Lower lobe of right lung (tissue), 2 donors: Measurements from ENCODE around the gene SPATA21. TPM values are rescaled to one million over a fixed set of nuclear protein-coding genes. Genes with fewer than 3 reads are reported as not detected.
"Not testable (repeated sequence)": the region's sequence is repeated elsewhere in the genome, so short reads cannot be mapped to it uniquely, and the experiment has no call there.

Experiments used
- ATAC-seq, 2 donors: fragments of 200-7000 bp; cut with Tn5 transposase; one replicate each; pipeline ENCODE4 v1.9.1; 2020 to 2022; ENCODE audit warnings: mild to moderate bottlenecking in 2 of 2, moderate library complexity in 2 of 2
- DNase-seq: peaks from one replicate; pipeline ENCODE4 v3.0.0-alpha.2; 2020
- H3K27ac ChIP-seq: fragments of 200-600 bp; one replicate; pipeline ENCODE4 v1.8.0; 2022
- H3K27me3 ChIP-seq: fragments of 200-600 bp; one replicate; pipeline ENCODE4 v1.8.0; 2022; ENCODE audit warnings: low read depth
- H3K36me3 ChIP-seq: fragments of 200-600 bp; one replicate; pipeline ENCODE4 v1.8.0; 2022; ENCODE audit warnings: mild to moderate bottlenecking
- H3K4me1 ChIP-seq: fragments of 200-600 bp; one replicate; pipeline ENCODE4 v1.8.0; 2022
- H3K4me3 ChIP-seq: fragments of 200-600 bp; one replicate; pipeline ENCODE4 v1.8.0; 2022; ENCODE audit warnings: mild to moderate bottlenecking
- H3K9me3 ChIP-seq: fragments of 200-600 bp; one replicate; pipeline ENCODE4 v1.8.0; 2022
- intact Hi-C: fragments of 100-400 bp; cut with DNase I; formaldehyde crosslinking; loops from one replicate; pipeline ENCODE4 v1.11.0; 2022
- total RNA-seq: library from RNA; stranded (reverse); fragmentation: NEBNext Ultra II Directional; extraction: Animal tissue kit (Norgen Biotek cat#: 25700); gene quantifications from one replicate; pipeline ENCODE4 v1.2.1, GENCODE V29; 2021
- TF ChIP-seq, protein P1 (sequence below): fragments of 200-600 bp; IDR thresholded peaks from one replicate; pipeline ENCODE4 v1.8.0; 2022; ENCODE audit warnings: antibody characterized with exemption, mild to moderate bottlenecking
- donor health status: DM: no; HTN: yes; CAD: no; lungs with severe emphysema.

Gene SPATA21
- total RNA-seq, 1 donor from 2014 or later: not detected

DNA sequence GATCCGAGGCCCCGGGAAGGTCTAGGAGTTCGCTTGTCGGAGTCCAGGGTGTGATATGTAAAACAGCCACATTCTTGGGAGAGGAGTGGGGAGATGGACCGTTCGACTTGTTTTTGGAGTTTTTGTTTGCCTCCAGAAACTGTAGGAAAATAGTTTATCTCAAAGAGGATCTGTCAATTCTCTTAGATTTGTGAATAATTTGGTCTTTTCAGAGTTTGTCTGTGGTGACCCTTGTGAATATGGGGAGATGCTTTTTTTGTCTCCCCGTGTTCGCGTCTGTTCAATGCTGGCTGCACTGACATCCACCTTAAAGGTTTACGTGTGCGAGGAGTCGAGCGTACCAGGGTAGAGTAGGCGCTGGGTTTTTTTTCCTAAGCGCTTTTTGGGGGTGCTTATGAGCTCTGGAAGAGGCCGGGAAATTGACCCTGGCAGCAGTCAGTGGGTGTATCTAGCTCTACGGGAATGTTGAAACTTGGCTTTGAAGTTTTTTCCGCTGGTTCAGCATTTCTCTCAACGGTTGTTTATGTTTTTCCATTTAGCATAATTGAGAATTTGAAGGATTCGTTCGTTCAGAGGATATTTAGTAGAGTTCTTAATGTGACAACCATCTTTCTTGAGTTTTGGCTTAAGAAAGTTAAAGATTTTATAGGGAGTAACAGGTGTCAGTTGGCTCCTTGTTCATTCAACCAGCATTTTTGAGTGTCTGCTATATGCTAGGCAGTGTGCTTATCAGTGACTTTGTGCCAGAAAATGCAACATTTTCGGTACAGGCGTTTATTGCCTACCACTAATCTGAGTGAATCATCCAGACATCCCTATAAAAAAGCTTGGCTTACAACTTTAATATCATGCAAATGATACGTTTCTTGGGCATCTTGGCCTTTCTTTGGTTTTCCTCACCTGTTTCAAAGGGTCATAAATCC lies 69.0 kb downstream of the SPATA21 start:
- TF ChIP-seq, protein P1, sequence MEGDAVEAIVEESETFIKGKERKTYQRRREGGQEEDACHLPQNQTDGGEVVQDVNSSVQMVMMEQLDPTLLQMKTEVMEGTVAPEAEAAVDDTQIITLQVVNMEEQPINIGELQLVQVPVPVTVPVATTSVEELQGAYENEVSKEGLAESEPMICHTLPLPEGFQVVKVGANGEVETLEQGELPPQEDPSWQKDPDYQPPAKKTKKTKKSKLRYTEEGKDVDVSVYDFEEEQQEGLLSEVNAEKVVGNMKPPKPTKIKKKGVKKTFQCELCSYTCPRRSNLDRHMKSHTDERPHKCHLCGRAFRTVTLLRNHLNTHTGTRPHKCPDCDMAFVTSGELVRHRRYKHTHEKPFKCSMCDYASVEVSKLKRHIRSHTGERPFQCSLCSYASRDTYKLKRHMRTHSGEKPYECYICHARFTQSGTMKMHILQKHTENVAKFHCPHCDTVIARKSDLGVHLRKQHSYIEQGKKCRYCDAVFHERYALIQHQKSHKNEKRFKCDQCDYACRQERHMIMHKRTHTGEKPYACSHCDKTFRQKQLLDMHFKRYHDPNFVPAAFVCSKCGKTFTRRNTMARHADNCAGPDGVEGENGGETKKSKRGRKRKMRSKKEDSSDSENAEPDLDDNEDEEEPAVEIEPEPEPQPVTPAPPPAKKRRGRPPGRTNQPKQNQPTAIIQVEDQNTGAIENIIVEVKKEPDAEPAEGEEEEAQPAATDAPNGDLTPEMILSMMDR: no peak
- H3K4me3 ChIP-seq: peak overlapping the region; percentile 96
- no peaks in the 10 kb centered on the region for H3K36me3 ChIP-seq
- no peak for ATAC-seq
- DNase-seq: no peak
- H3K27me3 ChIP-seq: no peaks in the 10 kb centered on the region
- peaks cover 57% of the 10 kb centered on the region for H3K4me1 ChIP-seq
- intact Hi-C loops: no loop called here
- peak overlapping the region; percentile 92 for H3K27ac ChIP-seq
- no peaks in the 10 kb centered on the region for H3K9me3 ChIP-seq

DNA sequence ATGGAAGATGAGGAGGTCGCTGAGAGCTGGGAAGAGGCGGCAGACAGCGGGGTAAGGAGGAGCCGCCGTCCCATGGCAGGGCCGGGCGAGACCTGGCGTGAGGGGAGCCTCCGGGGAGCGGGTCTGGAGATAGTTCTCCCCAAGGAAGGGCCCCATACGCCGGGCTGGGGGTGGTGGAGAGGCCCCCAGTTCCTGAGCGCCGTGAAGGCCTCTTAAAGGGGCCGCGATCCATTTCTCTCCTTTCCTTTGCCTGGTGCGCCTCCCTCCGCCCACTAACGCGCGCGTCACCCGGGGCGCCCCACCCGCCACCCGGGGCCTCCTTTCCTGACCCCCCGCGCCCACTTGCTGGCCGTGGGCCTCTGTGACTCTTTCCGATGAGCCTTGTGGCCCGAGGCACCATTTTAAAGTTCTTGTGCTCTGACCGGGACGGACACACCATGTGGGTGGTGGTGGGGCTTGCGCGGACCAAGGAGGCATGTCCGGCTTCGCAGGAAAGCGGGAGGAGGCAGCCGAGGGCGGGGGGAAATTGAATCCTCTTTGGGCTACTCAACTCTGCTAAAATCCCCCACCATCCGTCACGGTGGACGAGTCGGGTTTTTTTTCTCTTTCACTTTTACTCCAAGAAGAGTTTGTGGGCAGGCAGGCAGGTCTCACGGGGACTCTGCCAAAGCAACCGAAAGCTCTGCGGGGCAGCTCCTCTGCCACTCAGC lies 69.8 kb downstream of the SPATA21 start:
- DNase-seq: peak; percentile 88
- intact Hi-C loops: no loop called here
- Histone ChIP-seq H3K4me3 (peak overlapping the region; percentile 96), H3K27ac (peak overlapping the region; percentile 92), H3K36me3 (no peaks in the 10 kb centered on the region), H3K27me3 (no peaks in the 10 kb centered on the region), H3K4me1 (peaks cover 48% of the 10 kb centered on the region), H3K9me3 (no peaks in the 10 kb centered on the region)
- ATAC-seq: peak; percentile 92 to 94
- TF ChIP-seq, protein P1: no peak

DNA sequence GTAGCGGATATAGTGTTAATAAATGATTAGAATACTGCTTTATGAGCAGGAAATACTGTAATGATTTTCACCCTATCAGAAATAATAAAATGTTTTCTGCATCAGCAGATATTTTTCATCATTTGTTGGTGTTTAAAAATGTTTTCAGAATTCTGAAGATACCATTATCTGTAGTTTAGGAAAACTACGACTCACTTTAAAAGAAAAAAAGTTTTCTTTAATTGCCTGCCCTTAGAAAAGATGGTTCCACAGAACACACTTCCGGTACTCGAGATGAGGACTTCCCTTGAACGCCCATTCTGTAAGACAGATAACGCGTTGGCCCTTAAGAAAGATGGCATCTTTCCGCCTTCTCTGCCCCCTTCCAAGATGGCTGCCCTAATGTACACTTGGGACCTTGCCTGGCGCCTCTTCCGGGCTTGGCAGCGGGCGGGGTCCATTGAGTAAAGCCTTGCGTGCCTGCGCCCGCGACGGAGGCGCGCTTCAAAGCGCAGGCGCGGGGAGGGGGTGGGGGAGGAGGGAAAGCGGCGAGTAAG lies 70.4 kb downstream of the SPATA21 start, which contains the start of gene SZRD1:
Gene SZRD1, plus strand, starts transcription at position 521 of the 536 bp plus-strand sequence. CDS start 16 bp downstream, outside the sequence.
- intact Hi-C loops: no loop called here
- no peaks in the 10 kb centered on the region for H3K27me3 ChIP-seq
- no peaks in the 10 kb centered on the region for H3K9me3 ChIP-seq
- no peaks in the 10 kb centered on the region for H3K36me3 ChIP-seq
- peaks cover 42% of the 10 kb centered on the region for H3K4me1 ChIP-seq
- DNase-seq (peak; percentile 98), ATAC-seq (peak; percentile 96 to 98)
- peak within 1 kb of the TSS; percentile 92 for H3K27ac ChIP-seq
- TF ChIP-seq, protein P1: no peak
- H3K4me3 ChIP-seq: peak within 1 kb of the TSS; percentile 96

DNA sequence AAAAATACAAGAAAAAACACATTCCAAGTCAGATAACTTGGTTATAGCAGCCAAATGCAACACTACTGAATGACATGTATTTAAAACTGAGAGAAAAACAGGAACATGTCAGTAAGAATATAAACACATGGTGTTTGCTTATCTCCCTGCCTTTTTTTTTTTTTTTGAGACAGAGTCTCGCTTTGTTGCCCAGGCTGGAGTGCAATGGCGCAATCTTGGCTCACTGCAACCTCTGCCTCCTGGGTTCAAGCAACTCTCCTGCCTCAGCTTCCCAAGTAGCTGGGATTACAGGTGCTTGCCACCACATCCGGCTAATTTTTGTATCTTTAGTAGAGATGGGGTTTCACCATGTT lies 72.1 kb downstream of the SPATA21 start:
- H3K36me3 ChIP-seq, DNase-seq, H3K27me3 ChIP-seq, H3K9me3 ChIP-seq, ATAC-seq, intact Hi-C loops, H3K27ac ChIP-seq, H3K4me3 ChIP-seq: not testable (repeated sequence)
- H3K4me1 ChIP-seq: peaks cover 32% of the 10 kb centered on the region

DNA sequence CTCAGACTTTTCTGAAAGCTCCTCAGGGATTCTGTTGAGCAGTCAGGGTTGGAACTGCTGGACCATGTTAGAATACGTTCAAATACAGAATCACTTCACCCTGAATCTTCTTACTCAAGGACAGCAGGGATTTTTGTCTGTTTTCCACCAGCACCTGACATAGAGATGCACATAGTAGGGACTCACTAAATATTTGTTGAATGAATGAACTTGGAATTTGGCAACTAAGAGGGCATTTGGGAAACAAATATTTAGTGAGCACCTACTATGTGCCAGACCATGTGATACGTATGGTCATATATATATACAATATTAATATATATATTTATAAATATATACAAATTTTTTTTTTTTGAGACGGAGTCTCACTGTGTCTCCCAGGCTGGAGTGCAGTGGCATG lies 80.4 kb downstream of the SPATA21 start:
- TF ChIP-seq, protein P1: no peak
- ATAC-seq: no peak

More for the DNA sequence above, 80.4 kb downstream of the SPATA21 start:
- Histone ChIP-seq H3K4me1 (peaks cover 5% of the 10 kb centered on the region), H3K27ac (no peak overlapping the region), H3K27me3 (no peaks in the 10 kb centered on the region), H3K4me3 (no peak overlapping the region), H3K36me3 (no peaks in the 10 kb centered on the region), H3K9me3 (no peaks in the 10 kb centered on the region)
- no peak for DNase-seq
- intact Hi-C loops: no loop called here
